GM12878 (cell line): ENCODE results near the gene PID1. TPM values are rescaled to one million over a fixed set of nuclear protein-coding genes. Genes with fewer than 3 reads are reported as not detected.

Source experiments
- ATAC-seq: fragments of 200-7000 bp; cut with Tn5 transposase; 3 replicates; pipeline ENCODE4 v1.9.1; 2020; ENCODE audit warnings: mild to moderate bottlenecking, moderate library complexity
- BruUV-seq: library from RNA; stranded (reverse); fragments of 400-500 nt; replicated peaks from 2 replicates; lab custom pipeline; 2021; lab: Mats Ljungman, UMichigan
- CTCF ChIA-PET: fragments of 300-600 bp; sonication (Branson Sonifier 250); formaldehyde crosslinking; extraction: SDS; loops from one replicate; lab custom pipeline; 2021; ENCODE audit warnings: inconsistent platforms; lab: Yijun Ruan, JAX
- POLR2A ChIA-PET: fragments of 350-600 bp; formaldehyde crosslinking; extraction: SDS; loops from one replicate; lab custom pipeline; 2021; ENCODE audit warnings: inconsistent platforms; lab: Charles Lee
- RAD21 ChIA-PET: fragments of 300-600 bp; sonication (Branson Sonifier 250); formaldehyde crosslinking; loops from one replicate; lab custom pipeline; 2023; ENCODE audit warnings: antibody characterized with exemption; ENCODE audit not compliant: unreplicated experiment; lab: Charles Lee
- SMC1A ChIA-PET: fragments of 300-600 bp; sonication (Branson Sonifier 250); formaldehyde crosslinking; loops from one replicate; lab custom pipeline; 2023; ENCODE audit not compliant: unreplicated experiment, uncharacterized antibody; lab: Charles Lee
- DNase-seq: peaks from one replicate; pipeline ENCODE4 v3.0.0-alpha.2; 2011; ENCODE audit warnings: low read depth, low spot score
- FAIRE-seq: peaks from 3 replicates; lab custom pipeline; 2011; peaks lifted over from hg19 to GRCh38; lab: Jason Lieb, UNC
- H2AFZ ChIP-seq: 2 replicates; pipeline ENCODE4 v1.6.0; 2011; ENCODE audit warnings: low read depth, low read length, control low read depth; ENCODE audit not compliant: control insufficient read depth
- H3K27ac ChIP-seq: 2 replicates; pipeline ENCODE4 v1.5.1; 2011; ENCODE audit warnings: control low read depth; ENCODE audit not compliant: control insufficient read depth, insufficient read depth
- H3K27me3 ChIP-seq, 2 experiments: replicated peaks in 1 of 2; 2 replicates each; pipeline versions ENCODE4 v1.6.0 to v1.6.1; 2011; ENCODE audit warnings: low read length in 1 of 2; ENCODE audit not compliant: control insufficient read depth in 2 of 2, insufficient read depth in 2 of 2
- H3K36me3 ChIP-seq, 2 experiments: 2 replicates each; pipeline ENCODE4 v1.5.1; 2011; ENCODE audit warnings: low read length in 1 of 2; ENCODE audit not compliant: control insufficient read depth in 2 of 2, insufficient read depth in 2 of 2
- H3K4me1 ChIP-seq: 2 replicates; pipeline ENCODE4 v1.6.1; 2011; ENCODE audit warnings: mild to moderate bottlenecking, low read length, moderate library complexity, mixed read lengths; ENCODE audit not compliant: control insufficient read depth, insufficient read depth
- H3K4me2 ChIP-seq: 2 replicates; pipeline ENCODE4 v1.6.0; 2011; ENCODE audit warnings: control low read depth; ENCODE audit not compliant: control insufficient read depth, insufficient read depth
- H3K4me3 ChIP-seq: fragments of 200-600 bp; sonication (generic); 2 replicates; pipeline ENCODE4 v1.5.1; 2016
- H3K79me2 ChIP-seq: 2 replicates; pipeline ENCODE4 v1.6.0; 2011; ENCODE audit warnings: low read length; ENCODE audit not compliant: control insufficient read depth, insufficient read depth
- H3K9ac ChIP-seq: 2 replicates; pipeline ENCODE4 v1.8.0; 2011; ENCODE audit warnings: low read length, control low read depth, mixed read lengths; ENCODE audit not compliant: control insufficient read depth, insufficient read depth
- H3K9me3 ChIP-seq: replicated peaks from 3 replicates; pipeline ENCODE4 v1.5.1; 2011; ENCODE audit warnings: mild to moderate bottlenecking, low read length; ENCODE audit not compliant: control insufficient read depth, insufficient read depth
- H4K20me1 ChIP-seq: 2 replicates; pipeline ENCODE4 v1.6.0; 2011; ENCODE audit not compliant: control insufficient read depth, insufficient read depth
- BHLHE40 ChIP-seq, 2 experiments: fragments of 450-650 bp in 1 of 2; IDR thresholded peaks; 2 replicates each; pipeline ENCODE4 v1.6.1; 2011 to 2017; ENCODE audit warnings: low read depth in 2 of 2, borderline replicate concordance in 1 of 2, improper control_type of control experiment in 1 of 2, low read length in 1 of 2, mild to moderate bottlenecking in 1 of 2
- FOS ChIP-seq: IDR thresholded peaks from 3 replicates; pipeline ENCODE4 v1.6.1; 2011; ENCODE audit warnings: borderline replicate concordance; ENCODE audit not compliant: insufficient read length; ENCODE audit errors: extremely low read depth
- FOXM1 ChIP-seq: IDR thresholded peaks from 2 replicates; pipeline ENCODE4 v1.6.1; 2012; ENCODE audit warnings: low read depth, mild to moderate bottlenecking, inconsistent platforms, low read length, moderate library complexity
- HDGF ChIP-seq: fragments of 450-650 bp; IDR thresholded peaks from 2 replicates; pipeline ENCODE4 v1.6.1; 2016; ENCODE audit warnings: antibody characterized with exemption
- IKZF2 ChIP-seq, 2 experiments: fragments of 450-650 bp; IDR thresholded peaks; 2 replicates each; pipeline ENCODE4 v1.6.1; 2017; ENCODE audit warnings: mild to moderate bottlenecking in 2 of 2, moderate library complexity in 2 of 2
- JUNB ChIP-seq: IDR thresholded peaks from 2 replicates; pipeline ENCODE4 v1.6.1; 2016; ENCODE audit warnings: antibody characterized with exemption, mild to moderate bottlenecking
- MTA2 ChIP-seq: fragments of 450-650 bp; IDR thresholded peaks from 2 replicates; pipeline ENCODE4 v1.6.1; 2016; ENCODE audit warnings: low read depth, mild to moderate bottlenecking, moderate library complexity
- NFYA ChIP-seq: IDR thresholded peaks from 2 replicates; pipeline ENCODE4 v1.6.1; 2011; ENCODE audit warnings: low read depth, mild to moderate bottlenecking, low read length, improper control_type of control experiment, borderline replicate concordance
- NRF1 ChIP-seq: conservative IDR thresholded peaks from 2 replicates; pipeline ENCODE4 v1.6.1; 2011; ENCODE audit warnings: mild to moderate bottlenecking, low read depth, low read length, improper control_type of control experiment
- PAX5 ChIP-seq: IDR thresholded peaks from 2 replicates; pipeline ENCODE4 v1.6.1; 2011; ENCODE audit warnings: low read depth, low read length, borderline replicate concordance
- SMARCA5 ChIP-seq: fragments of 450-650 bp; IDR thresholded peaks from 2 replicates; pipeline ENCODE4 v1.6.1; 2017; ENCODE audit warnings: mild to moderate bottlenecking
- ZBTB33 ChIP-seq: fragments of 450-650 bp; IDR thresholded peaks from 2 replicates; pipeline ENCODE4 v1.6.1; 2017; ENCODE audit warnings: mild to moderate bottlenecking
- ZNF24 ChIP-seq: fragments of 450-650 bp; IDR thresholded peaks from 2 replicates; pipeline ENCODE4 v1.6.1; 2017; ENCODE audit warnings: antibody characterized with exemption, mild to moderate bottlenecking
- WGBS: methylation state at CpG from one replicate; pipeline ENCODE4 v1.1.6; 2016; ENCODE audit warnings: low lambda C conversion rate; ENCODE audit not compliant: insufficient replicate concordance, insufficient coverage; ENCODE audit errors: missing lambda C conversion rate; 5-methylcytosine and 5-hydroxymethylcytosine counted together
- in situ Hi-C: fragments of 300-500 bp; cut with MboI; formaldehyde crosslinking; loops from 9 replicates; pipeline ENCODE4 v1.14.3; 2018; ENCODE audit warnings: mixed read lengths
- intact Hi-C: fragments of 100-400 bp; cut with micrococcal nuclease; formaldehyde crosslinking; loops from one replicate; pipeline ENCODE4 v1.14.2; 2022; ENCODE audit not compliant: unreplicated experiment
- polyA plus RNA-seq, 11 experiments: library from polyadenylated mRNA; depleted of rRNA in 4 of 11; unstranded in 6 of 11; stranded (reverse) in 5 of 11; fragments of >200 nt; fragmentation: Nextera tagmentation in 4 of 11; fragmentation: Illumina TruSeq in 1 of 11; extraction: Ambion mirVana in 4 of 11; extraction: Trizol in 1 of 11; gene quantifications; 1 replicate in 1 of 11; 2 replicates in 10 of 11; pipeline versions ENCODE4 v1.2.1 to v1.2.3, GENCODE V29; 2011 to 2016; ENCODE audit warnings: inconsistent platforms in 2 of 11, missing spikeins in 2 of 11, low read depth in 1 of 11
- total RNA-seq, 4 experiments: library from RNA; depleted of rRNA in 3 of 4; stranded (reverse); fragments of >200 nt in 3 of 4; fragmentation: Illumina TruSeq in 1 of 4; extraction: Trizol in 1 of 4; gene quantifications; 2 replicates each; pipeline versions ENCODE4 v1.2.1 to v1.2.3, GENCODE V29; 2013 to 2021
- TF ChIP-seq, protein P1 (sequence below): fragments of 450-650 bp; IDR thresholded peaks from 2 replicates; pipeline ENCODE4 v1.6.1; 2018; ENCODE audit warnings: mild to moderate bottlenecking, low read depth, moderate library complexity; ENCODE audit not compliant: partially characterized antibody
- TF ChIP-seq, protein P2 (sequence below): fragments of 450-650 bp; formaldehyde crosslinking; IDR thresholded peaks from 2 replicates; pipeline ENCODE4 v1.4.0; 2020; ENCODE audit warnings: mild to moderate bottlenecking, moderate library complexity

PID1 gene
- total and polyA plus RNA-seq, 10 of the 15 experiments (the other 5 are each of a cell fraction or from before 2014, with no cell fraction given) = not detected

GRCh38 chr2:229300790-229301189 lies 29.7 kb upstream of the PID1 start (continued):
- TF ChIP-seq, protein P1, sequence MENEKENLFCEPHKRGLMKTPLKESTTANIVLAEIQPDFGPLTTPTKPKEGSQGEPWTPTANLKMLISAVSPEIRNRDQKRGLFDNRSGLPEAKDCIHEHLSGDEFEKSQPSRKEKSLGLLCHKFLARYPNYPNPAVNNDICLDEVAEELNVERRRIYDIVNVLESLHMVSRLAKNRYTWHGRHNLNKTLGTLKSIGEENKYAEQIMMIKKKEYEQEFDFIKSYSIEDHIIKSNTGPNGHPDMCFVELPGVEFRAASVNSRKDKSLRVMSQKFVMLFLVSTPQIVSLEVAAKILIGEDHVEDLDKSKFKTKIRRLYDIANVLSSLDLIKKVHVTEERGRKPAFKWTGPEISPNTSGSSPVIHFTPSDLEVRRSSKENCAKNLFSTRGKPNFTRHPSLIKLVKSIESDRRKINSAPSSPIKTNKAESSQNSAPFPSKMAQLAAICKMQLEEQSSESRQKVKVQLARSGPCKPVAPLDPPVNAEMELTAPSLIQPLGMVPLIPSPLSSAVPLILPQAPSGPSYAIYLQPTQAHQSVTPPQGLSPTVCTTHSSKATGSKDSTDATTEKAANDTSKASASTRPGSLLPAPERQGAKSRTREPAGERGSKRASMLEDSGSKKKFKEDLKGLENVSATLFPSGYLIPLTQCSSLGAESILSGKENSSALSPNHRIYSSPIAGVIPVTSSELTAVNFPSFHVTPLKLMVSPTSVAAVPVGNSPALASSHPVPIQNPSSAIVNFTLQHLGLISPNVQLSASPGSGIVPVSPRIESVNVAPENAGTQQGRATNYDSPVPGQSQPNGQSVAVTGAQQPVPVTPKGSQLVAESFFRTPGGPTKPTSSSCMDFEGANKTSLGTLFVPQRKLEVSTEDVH = no peak
- TF ChIP-seq SMARCA5 (no peak), NRF1 (no peak)

GRCh38 chr2:229300371-229300770 lies 29.3 kb upstream of the PID1 start:
- RAD21 ChIA-PET = no interaction called here
- TF ChIP-seq FOS (no peak), ZNF24 (no peak), ZBTB33 (no peak), FOXM1 (no peak), IKZF2 (IDR thresholded peaks at IDR 0.05) (no peak), NFYA (no peak), HDGF (no peak), BHLHE40 (IDR thresholded peaks at IDR 0.05; ENCODE audit: borderline replicate concordance in 1 of 2, low read depth in 2 of 2, low read length in 1 of 2) (no peak), JUNB (no peak), PAX5 (no peak), MTA2 (no peak)
- TF ChIP-seq, protein P2, sequence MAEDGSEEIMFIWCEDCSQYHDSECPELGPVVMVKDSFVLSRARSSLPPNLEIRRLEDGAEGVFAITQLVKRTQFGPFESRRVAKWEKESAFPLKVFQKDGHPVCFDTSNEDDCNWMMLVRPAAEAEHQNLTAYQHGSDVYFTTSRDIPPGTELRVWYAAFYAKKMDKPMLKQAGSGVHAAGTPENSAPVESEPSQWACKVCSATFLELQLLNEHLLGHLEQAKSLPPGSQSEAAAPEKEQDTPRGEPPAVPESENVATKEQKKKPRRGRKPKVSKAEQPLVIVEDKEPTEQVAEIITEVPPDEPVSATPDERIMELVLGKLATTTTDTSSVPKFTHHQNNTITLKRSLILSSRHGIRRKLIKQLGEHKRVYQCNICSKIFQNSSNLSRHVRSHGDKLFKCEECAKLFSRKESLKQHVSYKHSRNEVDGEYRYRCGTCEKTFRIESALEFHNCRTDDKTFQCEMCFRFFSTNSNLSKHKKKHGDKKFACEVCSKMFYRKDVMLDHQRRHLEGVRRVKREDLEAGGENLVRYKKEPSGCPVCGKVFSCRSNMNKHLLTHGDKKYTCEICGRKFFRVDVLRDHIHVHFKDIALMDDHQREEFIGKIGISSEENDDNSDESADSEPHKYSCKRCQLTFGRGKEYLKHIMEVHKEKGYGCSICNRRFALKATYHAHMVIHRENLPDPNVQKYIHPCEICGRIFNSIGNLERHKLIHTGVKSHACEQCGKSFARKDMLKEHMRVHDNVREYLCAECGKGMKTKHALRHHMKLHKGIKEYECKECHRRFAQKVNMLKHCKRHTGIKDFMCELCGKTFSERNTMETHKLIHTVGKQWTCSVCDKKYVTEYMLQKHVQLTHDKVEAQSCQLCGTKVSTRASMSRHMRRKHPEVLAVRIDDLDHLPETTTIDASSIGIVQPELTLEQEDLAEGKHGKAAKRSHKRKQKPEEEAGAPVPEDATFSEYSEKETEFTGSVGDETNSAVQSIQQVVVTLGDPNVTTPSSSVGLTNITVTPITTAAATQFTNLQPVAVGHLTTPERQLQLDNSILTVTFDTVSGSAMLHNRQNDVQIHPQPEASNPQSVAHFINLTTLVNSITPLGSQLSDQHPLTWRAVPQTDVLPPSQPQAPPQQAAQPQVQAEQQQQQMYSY (CRISPR knock-in tag) = no peak
- TF ChIP-seq, all 136 proteins: peak for 0
- no peaks in the 10 kb centered on the region for H3K79me2 ChIP-seq
- no peaks in the 10 kb centered on the region for H3K36me3 ChIP-seq
- H3K4me1 ChIP-seq = no peaks in the 10 kb centered on the region
- H3K4me2 ChIP-seq = no peak overlapping the region
- CTCF ChIA-PET = no interaction called here
- no peaks in the 10 kb centered on the region for H4K20me1 ChIP-seq
- no peak for DNase-seq
- FAIRE-seq = no peak
- no TSS peak for BruUV-seq
- H3K9ac ChIP-seq = no peak overlapping the region
- SMC1A ChIA-PET = no interaction called here
- no peak overlapping the region for H3K27ac ChIP-seq
- intact Hi-C loops (no loop called here), in situ Hi-C loops (no loop called here)
- POLR2A ChIA-PET = no interaction called here
- H3K27me3 ChIP-seq = no peaks in the 10 kb centered on the region
- no peak overlapping the region for H3K4me3 ChIP-seq
- H2AFZ ChIP-seq = no peak overlapping the region
- 0% methylated on average over 1 of the region's 1 CpG for WGBS
- H3K9me3 ChIP-seq = no peaks in the 10 kb centered on the region
- ATAC-seq = no peak
